Endothelial cell (in vitro differentiated cells): Measurements from ENCODE around the gene MCMBP. TPM values are rescaled to one million over a fixed set of nuclear protein-coding genes. Genes with fewer than 3 reads are reported as not detected.

Experiments
- DNase-seq: peaks from one replicate; pipeline ENCODE4 v3.0.0; 2021; ENCODE audit warnings: low spot score
- H3K27ac Mint-ChIP-seq: one replicate; pipeline ENCODE4 v1.8.0; 2021; ENCODE audit warnings: mixed read lengths, inconsistent platforms; ENCODE audit not compliant: unreplicated experiment
- H3K27me3 Mint-ChIP-seq: one replicate; pipeline ENCODE4 v1.8.0; 2021; ENCODE audit warnings: mild to moderate bottlenecking, moderate library complexity, mixed read lengths, inconsistent platforms; ENCODE audit not compliant: unreplicated experiment
- H3K36me3 Mint-ChIP-seq: one replicate; pipeline ENCODE4 v1.8.0; 2021; ENCODE audit warnings: mild to moderate bottlenecking, low read depth, mixed read lengths, inconsistent platforms; ENCODE audit not compliant: unreplicated experiment
- H3K4me1 Mint-ChIP-seq: one replicate; pipeline ENCODE4 v1.8.0; 2021; ENCODE audit warnings: mild to moderate bottlenecking, mixed read lengths, inconsistent platforms; ENCODE audit not compliant: unreplicated experiment
- H3K4me3 Mint-ChIP-seq: one replicate; pipeline ENCODE4 v1.8.0; 2021; ENCODE audit warnings: mild to moderate bottlenecking, mixed read lengths, inconsistent platforms; ENCODE audit not compliant: unreplicated experiment
- H3K9me3 Mint-ChIP-seq: one replicate; pipeline ENCODE4 v1.8.0; 2021; ENCODE audit warnings: mixed read lengths, inconsistent platforms; ENCODE audit not compliant: unreplicated experiment
- CTCF ChIP-seq: fragments of 200-600 bp; sonication (generic); IDR thresholded peaks from one replicate; pipeline ENCODE4 v1.5.0; 2021; ENCODE audit warnings: antibody characterized with exemption; ENCODE audit not compliant: unreplicated experiment
- total RNA-seq: library from RNA; stranded (reverse); fragmentation: NEBNext Ultra II Directional; extraction: Animal tissue kit (Norgen Biotek cat#: 25700); gene quantifications from one replicate; pipeline ENCODE4 v1.2.1, GENCODE V29; 2021; ENCODE audit not compliant: unreplicated experiment

Gene MCMBP
- total RNA-seq, 1 donor from 2014 or later: 72.1 TPM

DNA sequence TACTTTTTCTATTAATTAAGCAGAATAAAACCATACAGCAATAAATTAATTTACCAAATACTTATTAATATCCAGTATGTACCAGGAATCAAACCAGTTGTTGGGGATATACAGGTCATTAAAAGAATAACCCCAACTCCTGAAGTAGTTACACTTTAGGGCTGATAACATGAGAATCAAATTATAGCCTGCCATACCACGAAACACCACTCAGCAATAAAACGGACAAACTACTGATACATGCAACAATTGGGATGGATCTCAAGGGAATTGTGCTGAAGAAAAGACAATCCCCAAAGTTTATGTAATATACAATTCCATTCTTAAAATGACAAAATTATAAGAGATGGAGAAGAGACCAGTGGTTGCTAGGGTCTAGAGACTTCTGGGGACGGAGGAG lies 22.7 kb downstream of the MCMBP start:
- no peak overlapping the region for H3K27ac Mint-ChIP-seq
- no peak for TF ChIP-seq CTCF
- no peaks in the 10 kb centered on the region for H3K9me3 Mint-ChIP-seq
- peaks cover 29% of the 10 kb centered on the region for H3K36me3 Mint-ChIP-seq
- H3K4me1 Mint-ChIP-seq: no peaks in the 10 kb centered on the region
- no peak overlapping the region for H3K4me3 Mint-ChIP-seq
- no peak for DNase-seq
- no peaks in the 10 kb centered on the region for H3K27me3 Mint-ChIP-seq

DNA sequence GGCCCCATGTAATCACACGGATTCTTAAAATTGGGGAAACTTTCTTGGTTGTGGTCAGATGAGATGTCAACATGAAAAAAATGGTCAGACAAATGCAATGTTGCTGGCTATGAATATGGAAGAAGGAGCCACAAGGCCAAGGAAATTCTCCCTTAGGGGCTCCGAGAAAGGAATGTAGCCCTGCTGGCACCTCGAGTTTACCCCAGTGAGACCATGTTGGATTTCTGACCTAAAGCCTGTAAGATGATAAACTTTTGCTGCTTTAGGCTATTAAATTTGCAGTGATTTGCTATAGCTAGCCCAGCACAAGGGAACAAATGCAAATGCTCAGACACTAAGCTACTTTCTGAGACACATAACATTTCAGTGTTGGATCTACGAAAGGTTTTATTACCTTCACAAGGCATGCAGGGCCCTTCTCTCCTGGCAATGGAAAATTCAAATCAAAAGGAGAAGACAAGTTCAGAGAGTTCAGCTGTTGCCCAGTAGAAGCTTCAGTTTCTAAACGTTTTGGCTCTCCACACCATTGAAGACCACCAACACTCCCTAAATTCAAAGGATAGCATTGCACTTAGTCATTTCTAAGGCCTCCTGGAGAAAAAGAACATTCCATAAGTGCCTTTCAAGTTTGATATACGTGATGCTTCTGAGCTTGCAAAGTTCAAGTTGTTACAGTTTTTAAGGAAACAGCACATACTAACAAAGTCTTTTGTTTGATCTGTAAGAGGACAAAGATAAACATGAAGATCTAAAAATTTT lies 23.4 kb downstream of the MCMBP start:
- Mint-ChIP-seq H3K4me3 (no peak overlapping the region), H3K4me1 (no peaks in the 10 kb centered on the region), H3K9me3 (no peaks in the 10 kb centered on the region), H3K27me3 (no peaks in the 10 kb centered on the region), H3K36me3 (peaks cover 31% of the 10 kb centered on the region), H3K27ac (no peak overlapping the region)
- DNase-seq: no peak
- no peak for TF ChIP-seq CTCF

GRCh38 chr10:119845656-119846055 lies 27.0 kb downstream of the MCMBP start:
- Mint-ChIP-seq H3K27me3 (no peaks in the 10 kb centered on the region), H3K4me3 (no peak overlapping the region)

DNA sequence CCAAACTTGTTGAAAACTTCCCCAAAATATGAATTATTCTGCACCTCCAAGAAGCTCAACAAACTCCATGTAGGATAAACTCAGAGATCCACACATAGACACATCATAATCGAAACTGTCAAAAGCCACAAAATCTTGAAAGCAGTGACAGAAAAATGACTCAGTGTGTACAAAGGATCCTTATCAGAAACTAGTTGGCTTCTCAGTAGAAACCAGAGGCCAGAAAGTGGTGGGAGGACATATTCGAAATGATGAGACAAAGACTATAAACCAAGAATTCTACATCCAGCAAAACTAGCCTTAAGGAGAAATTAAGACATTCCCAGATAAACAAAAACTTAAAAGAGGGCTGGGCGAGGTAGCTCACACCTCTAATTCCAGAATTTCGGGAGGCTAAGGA lies 38.5 kb downstream of the MCMBP start:
- Mint-ChIP-seq H3K4me1 (no peaks in the 10 kb centered on the region), H3K36me3 (peaks cover 48% of the 10 kb centered on the region), H3K9me3 (no peaks in the 10 kb centered on the region), H3K4me3 (no peak overlapping the region), H3K27me3 (peaks cover 1% of the 10 kb centered on the region), H3K27ac (peak overlapping the region; percentile 15)
- TF ChIP-seq CTCF: no peak
- no peak for DNase-seq

More at GRCh38 chr10:119845656-119846055, 27.0 kb downstream of the MCMBP start:
- no peak for TF ChIP-seq CTCF
- Mint-ChIP-seq H3K36me3 (peaks cover 46% of the 10 kb centered on the region), H3K9me3 (no peaks in the 10 kb centered on the region), H3K27ac (no peak overlapping the region), H3K4me1 (no peaks in the 10 kb centered on the region)
- DNase-seq: no peak

DNA sequence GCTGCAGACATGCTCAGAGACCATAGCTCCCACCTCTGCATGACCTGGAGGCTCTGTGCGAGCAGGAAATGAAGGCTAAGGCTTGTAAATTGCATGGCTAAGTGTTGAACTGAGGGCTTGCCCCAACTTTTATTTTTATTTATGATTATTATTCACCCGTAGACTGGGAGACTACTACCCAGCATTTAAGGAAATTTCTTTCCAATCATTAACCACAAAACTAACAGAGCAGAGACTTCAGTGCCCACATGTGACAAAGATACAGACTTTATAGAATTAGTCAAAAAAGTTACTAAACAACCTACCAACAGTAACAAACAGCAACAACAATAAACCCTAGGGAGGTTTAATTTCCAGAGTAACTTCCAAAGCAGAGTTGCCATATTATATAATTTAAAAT lies 39.7 kb downstream of the MCMBP start:
- Mint-ChIP-seq H3K9me3 (no peaks in the 10 kb centered on the region), H3K4me3 (no peak overlapping the region), H3K27me3 (peaks cover under 1% of the 10 kb centered on the region), H3K27ac (no peak overlapping the region), H3K36me3 (peaks cover 49% of the 10 kb centered on the region), H3K4me1 (no peaks in the 10 kb centered on the region)
- DNase-seq: no peak
- TF ChIP-seq CTCF: no peak
